GM12873 (cell line): ENCODE data around the gene CBLL1.

ENCODE experiments used
- CTCF ChIP-seq: IDR thresholded peaks from 2 replicates; pipeline ENCODE4 v1.5.1; 2012; ENCODE audit warnings: low read depth, mild to moderate bottlenecking, moderate library complexity, low read length, control low read depth; ENCODE audit not compliant: insufficient read depth; ENCODE audit errors: missing control alignments

The CBLL1 gene

GRCh38 chr7:107810626-107811025 lies 66.7 kb downstream of the CBLL1 start:
- no peak for TF ChIP-seq CTCF
